Measurements from ENCODE around the gene TEX38. TPM values are rescaled to one million over a fixed set of nuclear protein-coding genes. Genes with fewer than 3 reads are reported as not detected.
"Not testable (repeated sequence)": the region's sequence is repeated elsewhere in the genome, so short reads cannot be mapped to it uniquely, and the experiment has no call there.

The TEX38 gene
- total and polyA plus RNA-seq, 3 experiments from 2014 or later: 0.37 TPM; not detected in 2

DNA sequence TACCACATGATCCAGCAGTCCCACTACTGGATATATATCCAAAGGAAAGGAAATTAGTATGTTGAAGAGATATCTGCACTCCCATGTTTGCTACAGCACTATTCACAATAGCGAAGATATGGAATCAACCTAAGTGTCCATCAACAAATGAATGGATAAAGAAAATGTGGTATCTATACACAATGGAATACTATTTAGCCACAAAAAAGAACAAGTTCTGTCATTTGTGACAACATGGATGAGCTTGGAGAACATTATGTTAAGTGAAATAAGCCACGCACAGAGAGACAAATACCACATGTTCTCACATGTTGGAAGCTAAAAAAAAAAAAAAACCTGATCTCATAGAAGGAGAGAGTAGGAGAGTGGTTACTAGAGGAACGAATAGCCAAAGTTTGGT, 21.2 kb upstream of the TEX38 start:
- H3K4me1 ChIP-seq (ENCODE audit: insufficient read depth, low read length): no peaks in the 10 kb centered on the region
- Mint-ChIP-seq H3K27me3 (no peaks in the 10 kb centered on the region), H3K4me1 (peaks cover 0 to 4% (median 3%) of the 10 kb centered on the region in 3 donors), H3K9me3 (peaks cover 0 to 2% (median 2%) of the 10 kb centered on the region in 5 donors), H3K4me3 (no peak overlapping the region), H3K27ac (no peak overlapping the region), H3K36me3 (peaks cover 38 to 72% (median 53%) of the 10 kb centered on the region in 3 donors)
- no peak overlapping the region for H3K27ac ChIP-seq (ENCODE audit: low read depth, low read length)
- no peak for DNase-seq
- peaks cover 5% of the 10 kb centered on the region for H3K36me3 ChIP-seq (ENCODE audit: insufficient read depth, low read length)
- ChIA-PET CTCF (no interaction called here), POLR2A (interaction anchor here (0.6 kb wide), 1 partner anchor 45 kb away, joined by 3 read pairs; no protein-coding TSS in a partner anchor)
- H3K9me3 ChIP-seq (ENCODE audit: low read length): no peaks in the 10 kb centered on the region
- H3K4me3 ChIP-seq (ENCODE audit: low read length): no peak overlapping the region
- H3K27me3 ChIP-seq (ENCODE audit: insufficient read depth, low read length, poor library complexity, severe bottlenecking): no peaks in the 10 kb centered on the region

DNA sequence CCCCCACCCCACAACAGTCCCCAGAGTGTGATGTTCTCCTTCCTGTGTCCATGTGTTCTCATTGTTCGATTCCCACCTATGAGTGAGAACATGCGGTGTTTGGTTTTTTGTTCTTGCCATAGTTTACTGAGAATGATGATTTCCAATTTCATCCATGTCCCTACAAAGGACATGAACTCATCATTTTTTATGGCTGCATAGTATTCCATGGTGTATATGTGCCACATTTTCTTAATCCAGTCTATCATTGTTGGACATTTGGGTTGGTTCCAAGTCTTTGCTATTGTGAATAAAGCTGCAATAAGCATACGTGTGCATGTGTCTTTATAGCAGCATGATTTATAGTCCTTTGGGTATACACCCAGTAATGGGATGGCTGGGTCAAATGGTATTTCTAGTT, 20.5 kb upstream of the TEX38 start:
- POLR2A ChIA-PET; H3K27me3 ChIP-seq (ENCODE audit: insufficient read depth, low read length, poor library complexity, severe bottlenecking); H3K9me3 Mint-ChIP-seq; H3K27me3 Mint-ChIP-seq; H3K27ac Mint-ChIP-seq; H3K27ac ChIP-seq (ENCODE audit: low read depth, low read length); H3K4me1 Mint-ChIP-seq; H3K4me3 ChIP-seq (ENCODE audit: low read length); H3K4me1 ChIP-seq (ENCODE audit: insufficient read depth, low read length); DNase-seq; H3K4me3 Mint-ChIP-seq; CTCF ChIA-PET; H3K9me3 ChIP-seq (ENCODE audit: low read length): not testable (repeated sequence)
- H3K36me3 Mint-ChIP-seq: peaks cover 45 to 78% (median 60%) of the 10 kb centered on the region in 3 donors
- H3K36me3 ChIP-seq (ENCODE audit: insufficient read depth, low read length): peaks cover 12% of the 10 kb centered on the region

DNA sequence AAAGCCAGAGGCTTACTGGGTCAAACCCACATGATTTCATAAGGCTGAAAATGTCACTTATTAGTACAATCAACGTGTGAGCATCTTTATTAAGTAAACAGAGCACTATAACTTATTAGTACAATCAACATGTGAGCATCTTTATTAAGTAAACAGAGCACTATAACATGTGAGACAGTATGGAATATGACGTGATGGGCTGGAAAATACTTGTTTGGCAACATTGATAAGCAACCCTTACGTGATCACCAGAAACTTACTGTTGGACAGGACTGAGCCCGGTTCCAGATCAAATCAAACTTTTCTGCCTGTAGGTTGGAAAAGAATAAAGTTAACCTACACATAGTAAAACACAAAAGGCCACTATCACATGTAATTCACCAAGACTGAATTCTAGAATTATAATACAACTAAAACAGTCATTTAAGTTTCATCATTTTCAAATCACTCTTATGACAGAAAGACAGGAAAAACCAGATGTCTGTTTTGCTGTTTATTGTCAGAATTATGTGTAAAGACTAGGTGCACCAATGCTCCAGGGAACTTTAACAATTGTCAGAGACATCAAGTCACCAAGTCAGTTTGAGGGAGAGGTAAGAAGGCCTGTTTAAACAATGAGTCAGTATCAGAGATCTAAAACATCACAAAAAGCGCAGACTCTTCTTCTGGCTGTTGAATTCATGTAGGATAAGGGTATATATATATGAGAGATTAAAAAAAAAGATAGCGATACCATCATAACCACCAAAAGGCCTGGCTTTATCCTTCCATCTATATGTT, 19.1 kb upstream of the TEX38 start:
- peaks cover 21% of the 10 kb centered on the region for H3K36me3 ChIP-seq (ENCODE audit: insufficient read depth, low read length)
- ChIA-PET POLR2A (no interaction called here), CTCF (no interaction called here)
- Mint-ChIP-seq H3K4me1 (peaks cover 0 to 4% (median 3%) of the 10 kb centered on the region in 3 donors), H3K9me3 (peaks cover 0 to 2% (median 2%) of the 10 kb centered on the region in 5 donors), H3K36me3 (peaks cover 47 to 80% (median 52%) of the 10 kb centered on the region in 3 donors), H3K27me3 (no peaks in the 10 kb centered on the region), H3K27ac (peak overlapping the region in 3 of 8 donors; percentile 12 to 71 (median 57)), H3K4me3 (no peak overlapping the region)
- no peak overlapping the region for H3K4me3 ChIP-seq (ENCODE audit: low read length)
- H3K4me1 ChIP-seq (ENCODE audit: insufficient read depth, low read length): no peaks in the 10 kb centered on the region
- no peak overlapping the region for H3K27ac ChIP-seq (ENCODE audit: low read depth, low read length)
- no peaks in the 10 kb centered on the region for H3K27me3 ChIP-seq (ENCODE audit: insufficient read depth, low read length, poor library complexity, severe bottlenecking)
- no peaks in the 10 kb centered on the region for H3K9me3 ChIP-seq (ENCODE audit: low read length)
- DNase-seq: no peak

DNA sequence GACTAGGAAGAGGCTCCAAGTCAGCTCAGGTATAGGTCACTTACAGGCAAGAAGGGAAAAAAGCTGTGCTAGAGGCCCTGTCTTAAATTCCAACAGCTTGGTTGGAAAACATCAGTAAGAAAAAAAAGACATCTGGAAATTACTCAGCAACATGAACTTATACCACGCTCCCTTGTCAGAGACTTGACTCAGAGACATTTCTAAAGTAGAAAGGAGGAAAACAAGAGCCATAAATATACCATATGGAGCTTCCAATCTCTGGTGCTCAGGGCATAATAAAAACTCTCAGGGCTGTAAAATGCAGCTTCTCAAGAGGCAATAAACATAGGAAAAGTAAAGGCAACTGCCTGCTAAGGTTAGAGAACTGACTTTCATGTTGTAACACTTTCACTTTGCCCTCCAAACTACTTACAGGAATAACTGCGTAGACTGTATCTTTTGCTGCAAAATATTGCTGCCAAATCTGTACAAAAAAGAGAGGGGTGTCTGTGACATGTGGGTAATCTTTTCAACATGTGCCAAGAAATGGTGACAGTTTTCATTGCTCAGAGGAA, 18.2 kb upstream of the TEX38 start:
- Histone ChIP-seq H3K36me3 (ENCODE audit: insufficient read depth, low read length) (peaks cover 21% of the 10 kb centered on the region), H3K27me3 (ENCODE audit: insufficient read depth, low read length, poor library complexity, severe bottlenecking) (no peaks in the 10 kb centered on the region), H3K9me3 (ENCODE audit: low read length) (no peaks in the 10 kb centered on the region), H3K4me1 (ENCODE audit: insufficient read depth, low read length) (no peaks in the 10 kb centered on the region), H3K27ac (ENCODE audit: low read depth, low read length) (no peak overlapping the region), H3K4me3 (ENCODE audit: low read length) (no peak overlapping the region)
- H3K27ac Mint-ChIP-seq: peak overlapping the region in 1 of 8 donors; percentile 12
- H3K9me3 Mint-ChIP-seq: peaks cover 0 to 2% (median 2%) of the 10 kb centered on the region in 5 donors
- no peak overlapping the region for H3K4me3 Mint-ChIP-seq
- POLR2A ChIA-PET: interaction anchor here (0.7 kb wide), 1 partner anchor 21 kb away, joined by 4 read pairs; no protein-coding TSS in a partner anchor
- CTCF ChIA-PET: no interaction called here
- H3K36me3 Mint-ChIP-seq: peaks cover 49 to 85% (median 52%) of the 10 kb centered on the region in 3 donors
- no peak for DNase-seq
- no peaks in the 10 kb centered on the region for H3K27me3 Mint-ChIP-seq
- H3K4me1 Mint-ChIP-seq: peaks cover 0 to 4% (median 3%) of the 10 kb centered on the region in 3 donors

DNA sequence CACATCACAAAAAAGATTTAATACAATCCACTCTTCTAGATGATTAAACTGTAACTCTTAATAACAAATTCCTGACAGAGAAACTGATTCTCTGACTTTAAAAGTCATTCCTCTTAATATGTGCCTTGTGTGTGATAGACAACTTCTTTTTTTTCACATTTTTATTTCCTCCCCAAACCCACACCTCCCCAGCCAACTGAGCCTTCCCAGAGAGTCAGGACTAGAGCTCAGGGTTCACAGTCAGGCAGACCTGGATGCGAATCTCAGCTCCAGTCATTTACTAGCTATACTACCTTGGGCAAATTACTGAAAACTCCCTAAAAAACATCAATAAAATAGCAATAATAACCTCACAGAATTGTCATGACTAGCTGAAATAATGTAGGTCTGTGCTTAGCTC, 17.6 kb upstream of the TEX38 start:
- no peaks in the 10 kb centered on the region for H3K9me3 ChIP-seq (ENCODE audit: low read length)
- H3K4me3 ChIP-seq (ENCODE audit: low read length): no peak overlapping the region
- H3K4me1 Mint-ChIP-seq: peaks cover 0 to 4% (median 3%) of the 10 kb centered on the region in 3 donors
- no peak overlapping the region for H3K4me3 Mint-ChIP-seq
- DNase-seq: no peak
- H3K27ac Mint-ChIP-seq: peak overlapping the region in 1 of 8 donors; percentile 8
- CTCF ChIA-PET: no interaction called here
- H3K4me1 ChIP-seq (ENCODE audit: insufficient read depth, low read length): no peaks in the 10 kb centered on the region
- H3K9me3 Mint-ChIP-seq: peaks cover 0 to 2% (median 2%) of the 10 kb centered on the region in 5 donors
- no peaks in the 10 kb centered on the region for H3K27me3 Mint-ChIP-seq
- POLR2A ChIA-PET: interaction anchor here (0.7 kb wide), 1 partner anchor 20 kb away, joined by 4 read pairs; no protein-coding TSS in a partner anchor
- no peak overlapping the region for H3K27ac ChIP-seq (ENCODE audit: low read depth, low read length)
- H3K36me3 ChIP-seq (ENCODE audit: insufficient read depth, low read length): peaks cover 21% of the 10 kb centered on the region
- peaks cover 49 to 87% (median 52%) of the 10 kb centered on the region in 3 donors for H3K36me3 Mint-ChIP-seq
- H3K27me3 ChIP-seq (ENCODE audit: insufficient read depth, low read length, poor library complexity, severe bottlenecking): no peaks in the 10 kb centered on the region

DNA sequence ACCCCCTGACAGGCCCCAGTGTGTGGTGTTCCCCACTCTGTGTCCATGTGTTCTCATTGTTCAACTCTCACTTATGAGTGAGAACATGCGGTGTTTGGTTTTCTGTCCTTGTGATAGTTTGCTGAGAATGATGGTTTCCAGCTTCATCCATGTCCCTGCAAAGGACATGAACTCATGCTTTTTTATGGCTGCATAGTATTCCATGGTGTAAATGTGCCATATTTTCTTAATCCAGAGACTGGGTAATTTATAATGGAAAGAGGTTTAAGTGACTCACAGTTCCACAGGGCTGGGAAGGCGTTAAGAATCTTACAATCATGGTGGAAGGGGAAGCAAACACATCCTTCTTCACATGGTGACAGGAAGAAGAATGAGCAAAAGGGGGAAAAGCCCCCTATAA, 17.0 kb upstream of the TEX38 start:
- H3K27ac Mint-ChIP-seq; DNase-seq; H3K27me3 Mint-ChIP-seq; H3K9me3 Mint-ChIP-seq; POLR2A ChIA-PET; H3K4me1 Mint-ChIP-seq; H3K27ac ChIP-seq (ENCODE audit: low read depth, low read length); H3K27me3 ChIP-seq (ENCODE audit: insufficient read depth, low read length, poor library complexity, severe bottlenecking); CTCF ChIA-PET; H3K9me3 ChIP-seq (ENCODE audit: low read length); H3K4me1 ChIP-seq (ENCODE audit: insufficient read depth, low read length); H3K4me3 Mint-ChIP-seq; H3K4me3 ChIP-seq (ENCODE audit: low read length): not testable (repeated sequence)
- peaks cover 46 to 86% (median 49%) of the 10 kb centered on the region in 3 donors for H3K36me3 Mint-ChIP-seq
- H3K36me3 ChIP-seq (ENCODE audit: insufficient read depth, low read length): peaks cover 21% of the 10 kb centered on the region

DNA sequence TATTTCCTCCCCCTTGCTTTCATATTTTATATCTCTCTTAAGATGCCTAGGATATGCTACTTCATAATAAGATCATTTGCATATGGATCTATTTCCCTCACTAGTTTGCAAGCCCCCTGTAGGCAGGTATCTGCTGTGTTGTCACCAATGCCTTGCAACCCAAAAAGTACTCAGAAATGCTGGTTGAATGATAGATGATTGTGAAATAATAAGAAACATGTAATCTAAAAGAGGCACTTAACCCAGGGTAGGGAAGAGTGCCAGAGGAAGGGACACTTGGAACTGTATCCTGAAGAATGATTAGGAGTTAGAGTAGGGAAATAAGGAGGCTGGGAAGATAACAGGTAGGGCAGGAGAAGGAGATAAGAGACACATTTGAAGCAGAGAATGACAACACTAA, 15.8 kb upstream of the TEX38 start:
- H3K36me3 Mint-ChIP-seq: peaks cover 35 to 82% (median 44%) of the 10 kb centered on the region in 3 donors
- H3K9me3 ChIP-seq (ENCODE audit: low read length): no peaks in the 10 kb centered on the region

DNA sequence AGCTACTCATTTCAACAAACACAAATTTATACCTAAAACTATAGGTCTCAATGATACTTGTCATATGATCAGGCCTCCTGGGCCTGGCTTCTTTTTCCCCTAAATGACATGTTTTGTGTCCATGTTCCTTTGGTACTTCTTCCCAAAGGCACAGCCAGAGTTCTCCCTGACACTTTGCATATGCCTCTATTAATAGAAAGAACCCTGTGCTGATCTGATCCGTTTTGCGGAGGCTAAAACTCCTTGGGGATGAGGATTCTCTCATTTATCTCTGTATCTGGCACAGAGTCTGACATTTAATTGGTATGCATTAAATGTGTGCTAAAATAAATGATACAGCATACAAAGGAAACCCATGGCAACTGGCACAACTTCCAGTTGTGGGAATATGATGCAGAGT, 15.0 kb upstream of the TEX38 start:
- no peaks in the 10 kb centered on the region for H3K9me3 ChIP-seq (ENCODE audit: low read length)
- H3K4me1 ChIP-seq (ENCODE audit: insufficient read depth, low read length): no peaks in the 10 kb centered on the region
- H3K4me3 ChIP-seq (ENCODE audit: low read length): no peak overlapping the region
- no peak overlapping the region for H3K27ac ChIP-seq (ENCODE audit: low read depth, low read length)
- H3K36me3 ChIP-seq (ENCODE audit: insufficient read depth, low read length): peaks cover 21% of the 10 kb centered on the region
- H3K27me3 ChIP-seq (ENCODE audit: insufficient read depth, low read length, poor library complexity, severe bottlenecking): no peaks in the 10 kb centered on the region
- peaks cover 0 to 2% (median 0%) of the 10 kb centered on the region in 5 donors for H3K9me3 Mint-ChIP-seq
- no peak for DNase-seq
- H3K27me3 Mint-ChIP-seq: no peaks in the 10 kb centered on the region
- CTCF ChIA-PET: interaction anchor here (1.6 kb wide), 1 partner anchor 11 kb away, joined by 3 read pairs; no protein-coding TSS in a partner anchor
- peaks cover 34 to 81% (median 44%) of the 10 kb centered on the region in 3 donors for H3K36me3 Mint-ChIP-seq
- no peak overlapping the region for H3K4me3 Mint-ChIP-seq
- H3K4me1 Mint-ChIP-seq: peaks cover 7 to 18% (median 17%) of the 10 kb centered on the region in 3 donors
- POLR2A ChIA-PET: no interaction called here
- H3K27ac Mint-ChIP-seq: peak overlapping the region in 1 of 8 donors; percentile 12

More for the DNA sequence above, 15.8 kb upstream of the TEX38 start:
- Mint-ChIP-seq H3K27ac (peak overlapping the region in 4 of 8 donors; percentile 5 to 72 (median 44)), H3K4me1 (peaks cover 7 to 18% (median 17%) of the 10 kb centered on the region in 3 donors), H3K4me3 (no peak overlapping the region), H3K9me3 (peaks cover 0 to 2% (median 0%) of the 10 kb centered on the region in 5 donors), H3K27me3 (no peaks in the 10 kb centered on the region)
- DNase-seq: no peak
- Histone ChIP-seq H3K36me3 (ENCODE audit: insufficient read depth, low read length) (peaks cover 21% of the 10 kb centered on the region), H3K4me3 (ENCODE audit: low read length) (no peak overlapping the region), H3K27me3 (ENCODE audit: insufficient read depth, low read length, poor library complexity, severe bottlenecking) (no peaks in the 10 kb centered on the region), H3K4me1 (ENCODE audit: insufficient read depth, low read length) (no peaks in the 10 kb centered on the region), H3K27ac (ENCODE audit: low read depth, low read length) (no peak overlapping the region)
- ChIA-PET POLR2A (no interaction called here), CTCF (no interaction called here)

Measured in CD8-positive, alpha-beta memory T cell (primary cell).